ENCODE results near the gene ZNF423. TPM values are rescaled to one million over a fixed set of nuclear protein-coding genes. Genes with fewer than 3 reads are reported as not detected.

ZNF423 gene
- total RNA-seq, 1 donor from 2014 or later: 49.8 TPM

DNA sequence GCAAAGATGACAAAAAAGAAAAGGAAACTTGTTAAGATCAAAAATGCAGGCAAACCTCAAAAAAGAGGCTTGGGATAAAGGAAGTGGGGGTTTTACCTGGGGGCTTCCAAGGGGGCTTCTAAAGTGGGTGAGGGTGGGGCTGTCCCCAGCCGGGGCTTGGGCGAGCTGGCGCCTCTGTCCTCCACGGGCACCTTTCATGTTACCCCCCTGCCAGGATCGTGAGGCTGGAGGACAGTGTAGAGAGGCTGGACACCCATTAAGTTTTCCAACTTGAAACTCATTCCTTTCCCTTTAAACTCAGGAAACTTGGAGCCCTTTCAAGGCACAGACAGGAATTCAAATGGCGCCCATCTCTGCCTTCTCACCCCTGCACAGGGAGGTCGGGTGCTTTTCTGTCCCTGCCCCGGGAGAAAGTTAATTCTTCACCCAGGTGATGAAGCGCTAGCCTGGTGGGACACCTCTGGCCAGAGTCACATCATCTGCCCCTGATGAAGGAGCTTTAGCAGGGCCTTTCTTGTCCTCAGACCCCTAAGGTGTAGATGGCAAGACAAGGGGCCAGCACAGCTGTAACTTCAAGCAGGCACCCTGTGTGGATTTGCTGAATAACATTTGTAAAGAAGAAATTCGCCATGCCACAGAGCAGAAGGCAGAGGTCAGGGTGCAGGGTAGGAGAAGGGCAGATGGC lies 395.0 kb downstream of the ZNF423 start:
- DNase-seq (ENCODE audit: low spot score, unreplicated experiment): peak; percentile 1
- no peak overlapping the region for H3K4me3 Mint-ChIP-seq (ENCODE audit: low read depth)
- peaks cover 6% of the 10 kb centered on the region for H3K4me1 Mint-ChIP-seq (ENCODE audit: low read depth)
- no peaks in the 10 kb centered on the region for H3K36me3 Mint-ChIP-seq (ENCODE audit: insufficient read depth)
- H3K27ac Mint-ChIP-seq: peak overlapping the region; percentile 23
- no peaks in the 10 kb centered on the region for H3K9me3 Mint-ChIP-seq (ENCODE audit: low read depth)
- peaks cover 44% of the 10 kb centered on the region for H3K27me3 Mint-ChIP-seq
- TF ChIP-seq, protein P1, sequence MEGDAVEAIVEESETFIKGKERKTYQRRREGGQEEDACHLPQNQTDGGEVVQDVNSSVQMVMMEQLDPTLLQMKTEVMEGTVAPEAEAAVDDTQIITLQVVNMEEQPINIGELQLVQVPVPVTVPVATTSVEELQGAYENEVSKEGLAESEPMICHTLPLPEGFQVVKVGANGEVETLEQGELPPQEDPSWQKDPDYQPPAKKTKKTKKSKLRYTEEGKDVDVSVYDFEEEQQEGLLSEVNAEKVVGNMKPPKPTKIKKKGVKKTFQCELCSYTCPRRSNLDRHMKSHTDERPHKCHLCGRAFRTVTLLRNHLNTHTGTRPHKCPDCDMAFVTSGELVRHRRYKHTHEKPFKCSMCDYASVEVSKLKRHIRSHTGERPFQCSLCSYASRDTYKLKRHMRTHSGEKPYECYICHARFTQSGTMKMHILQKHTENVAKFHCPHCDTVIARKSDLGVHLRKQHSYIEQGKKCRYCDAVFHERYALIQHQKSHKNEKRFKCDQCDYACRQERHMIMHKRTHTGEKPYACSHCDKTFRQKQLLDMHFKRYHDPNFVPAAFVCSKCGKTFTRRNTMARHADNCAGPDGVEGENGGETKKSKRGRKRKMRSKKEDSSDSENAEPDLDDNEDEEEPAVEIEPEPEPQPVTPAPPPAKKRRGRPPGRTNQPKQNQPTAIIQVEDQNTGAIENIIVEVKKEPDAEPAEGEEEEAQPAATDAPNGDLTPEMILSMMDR (IDR thresholded peaks at IDR 0.05; ENCODE audit: unreplicated experiment): no peak

DNA sequence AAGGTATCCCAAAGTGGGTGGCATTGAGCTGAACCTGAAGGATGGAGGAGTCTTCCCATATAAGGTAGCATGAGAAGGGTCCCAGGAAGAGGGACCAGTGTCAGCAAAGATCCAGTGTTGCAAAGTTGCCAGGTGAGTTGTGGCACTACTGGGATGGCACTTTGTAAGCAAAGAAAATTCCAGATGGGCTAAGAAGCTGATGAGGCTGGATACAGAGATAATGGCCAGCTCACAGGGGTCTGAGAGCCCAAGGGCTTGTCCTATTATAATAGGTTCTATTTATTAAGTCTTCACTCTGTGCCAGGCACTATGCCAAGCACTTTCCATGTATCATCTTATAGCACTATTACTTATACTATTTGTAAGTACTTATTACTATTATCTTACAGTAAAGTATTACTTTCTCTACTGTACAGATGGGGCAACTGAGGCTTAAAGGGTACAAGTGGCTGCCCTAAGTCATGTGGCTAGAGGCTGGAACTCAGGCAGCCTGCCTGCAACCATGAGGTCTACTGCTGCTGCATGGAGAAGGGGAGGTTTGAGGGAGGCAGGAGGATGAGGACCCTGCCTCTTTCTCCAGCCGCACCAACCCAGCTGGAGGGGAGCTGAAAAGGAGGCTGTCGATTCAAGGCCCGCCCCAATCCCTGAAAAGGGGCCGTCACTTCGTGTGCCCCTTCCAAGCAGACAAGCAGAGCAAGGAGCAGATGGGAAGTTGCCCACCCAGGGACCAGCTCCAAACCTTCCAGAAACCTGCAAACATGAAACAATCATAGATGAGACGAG lies 395.8 kb downstream of the ZNF423 start:
- Mint-ChIP-seq H3K27ac (no peak overlapping the region), H3K4me1 (ENCODE audit: low read depth) (peaks cover 6% of the 10 kb centered on the region), H3K9me3 (ENCODE audit: low read depth) (no peaks in the 10 kb centered on the region), H3K36me3 (ENCODE audit: insufficient read depth) (no peaks in the 10 kb centered on the region), H3K4me3 (ENCODE audit: low read depth) (no peak overlapping the region), H3K27me3 (peaks cover 36% of the 10 kb centered on the region)
- TF ChIP-seq, protein P1 (IDR thresholded peaks at IDR 0.05; ENCODE audit: unreplicated experiment): no peak
- DNase-seq (ENCODE audit: low spot score, unreplicated experiment): peak; percentile 3

DNA sequence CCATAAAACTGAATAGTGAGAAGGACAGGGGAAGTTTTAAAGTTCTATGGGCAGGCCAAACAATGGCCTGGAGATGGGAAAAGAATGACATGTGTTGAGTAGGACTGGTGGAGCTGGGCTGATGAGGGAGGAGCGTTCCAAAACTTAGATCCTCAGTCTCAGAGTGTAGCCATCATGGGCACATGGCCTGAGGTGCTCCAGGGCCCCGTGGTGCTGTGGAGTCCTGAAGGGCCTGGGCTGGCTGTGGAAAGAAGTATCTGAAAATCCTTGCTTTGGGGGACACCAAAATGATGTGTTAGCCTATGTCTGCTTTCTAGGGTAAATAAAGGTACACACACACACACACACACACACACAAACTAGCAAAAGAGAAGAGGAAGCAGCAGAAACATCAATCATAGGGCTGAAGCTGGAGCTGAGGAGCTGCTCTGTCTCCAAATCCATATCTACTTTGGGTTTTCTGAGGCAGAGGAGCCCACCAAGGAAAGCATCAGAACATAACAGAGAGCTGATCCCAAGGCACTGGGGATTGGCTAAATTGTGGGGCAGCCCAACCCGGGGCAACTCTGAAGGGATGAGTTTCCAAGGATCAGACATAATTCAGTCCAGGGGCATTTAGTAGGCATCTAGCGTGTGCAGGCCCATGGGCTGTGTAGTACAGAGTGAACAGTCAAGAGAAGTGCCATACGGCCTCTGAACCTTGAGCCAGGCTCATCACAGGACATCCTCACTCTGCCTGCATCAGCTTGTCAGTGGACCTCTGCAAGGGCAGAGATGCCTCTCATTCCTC lies 397.1 kb downstream of the ZNF423 start:
- TF ChIP-seq, protein P1 (IDR thresholded peaks at IDR 0.05; ENCODE audit: unreplicated experiment): no peak
- no peak overlapping the region for H3K4me3 Mint-ChIP-seq (ENCODE audit: low read depth)
- DNase-seq (ENCODE audit: low spot score, unreplicated experiment): no peak
- H3K4me1 Mint-ChIP-seq (ENCODE audit: low read depth): peaks cover 2% of the 10 kb centered on the region
- no peaks in the 10 kb centered on the region for H3K9me3 Mint-ChIP-seq (ENCODE audit: low read depth)
- no peak overlapping the region for H3K27ac Mint-ChIP-seq
- H3K27me3 Mint-ChIP-seq: peaks cover 28% of the 10 kb centered on the region
- H3K36me3 Mint-ChIP-seq (ENCODE audit: insufficient read depth): no peaks in the 10 kb centered on the region

DNA sequence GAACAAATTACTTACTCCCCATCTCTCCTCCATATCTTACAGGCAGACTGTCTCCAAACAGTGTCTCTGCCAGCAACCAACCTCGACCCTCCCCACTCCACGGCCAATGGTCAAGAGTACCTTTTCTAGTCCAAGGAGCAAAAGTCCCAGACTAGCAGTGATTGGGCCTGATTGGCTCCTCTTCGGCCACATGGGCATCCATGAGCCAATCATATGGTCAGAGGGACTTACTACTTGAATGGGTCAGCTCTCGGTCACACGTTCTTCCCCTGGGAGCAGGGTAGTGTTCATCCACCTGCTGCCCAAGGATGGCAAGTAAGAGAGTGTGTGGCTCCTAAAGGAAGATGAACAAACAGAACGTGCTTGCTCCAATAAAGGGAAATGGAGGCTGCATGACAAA lies 397.7 kb downstream of the ZNF423 start:
- no peak overlapping the region for H3K27ac Mint-ChIP-seq
- no peaks in the 10 kb centered on the region for H3K4me1 Mint-ChIP-seq (ENCODE audit: low read depth)
- TF ChIP-seq, protein P1 (IDR thresholded peaks at IDR 0.05; ENCODE audit: unreplicated experiment): no peak
- H3K27me3 Mint-ChIP-seq: peaks cover 26% of the 10 kb centered on the region
- H3K9me3 Mint-ChIP-seq (ENCODE audit: low read depth): no peaks in the 10 kb centered on the region
- H3K36me3 Mint-ChIP-seq (ENCODE audit: insufficient read depth): no peaks in the 10 kb centered on the region
- no peak for DNase-seq (ENCODE audit: low spot score, unreplicated experiment)
- H3K4me3 Mint-ChIP-seq (ENCODE audit: low read depth): no peak overlapping the region

DNA sequence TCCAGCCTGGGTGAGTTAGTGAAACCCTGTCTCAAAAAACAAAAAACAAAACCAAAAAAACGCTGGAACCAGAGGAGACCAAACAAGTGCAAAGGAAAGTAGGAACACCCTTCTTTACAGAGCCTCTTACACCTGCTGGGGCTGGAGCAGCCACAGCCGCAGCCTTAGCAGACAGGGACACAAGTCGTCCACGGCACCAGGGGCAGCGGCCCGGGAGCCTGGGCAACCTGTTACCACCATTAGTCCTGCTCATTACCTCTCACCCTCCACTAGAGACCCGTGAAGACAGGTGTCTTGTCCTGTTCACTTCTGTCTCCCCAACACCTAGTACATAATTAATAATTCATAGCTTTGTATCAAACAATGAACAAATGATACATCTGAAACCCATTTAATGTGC lies 398.7 kb downstream of the ZNF423 start:
- peaks cover 5% of the 10 kb centered on the region for H3K4me1 Mint-ChIP-seq (ENCODE audit: low read depth)
- H3K27ac Mint-ChIP-seq: no peak overlapping the region
- H3K4me3 Mint-ChIP-seq (ENCODE audit: low read depth): no peak overlapping the region
- no peaks in the 10 kb centered on the region for H3K36me3 Mint-ChIP-seq (ENCODE audit: insufficient read depth)
- no peaks in the 10 kb centered on the region for H3K9me3 Mint-ChIP-seq (ENCODE audit: low read depth)
- TF ChIP-seq, protein P1 (IDR thresholded peaks at IDR 0.05; ENCODE audit: unreplicated experiment): no peak
- H3K27me3 Mint-ChIP-seq: peaks cover 19% of the 10 kb centered on the region
- no peak for DNase-seq (ENCODE audit: low spot score, unreplicated experiment)
